ENCODE data around the gene MACC1.
"Not testable (repeated sequence)": the region's sequence is repeated elsewhere in the genome, so short reads cannot be mapped to it uniquely, and the experiment has no call there.

MACC1 gene

GRCh38 chr7:20124087-20124486, 93.1 kb downstream of the MACC1 start:
- not testable (repeated sequence) for DNase-seq

- DNase-seq, result not testable (repeated sequence)
Observed at GRCh38 chr7:20122653-20123316, 94.4 kb downstream of the MACC1 start.

GRCh38 chr7:20122073-20122472, 95.1 kb downstream of the MACC1 start:
- no peak for DNase-seq

GRCh38 chr7:20121404-20121803, 95.8 kb downstream of the MACC1 start:
- no peak for DNase-seq

DNA sequence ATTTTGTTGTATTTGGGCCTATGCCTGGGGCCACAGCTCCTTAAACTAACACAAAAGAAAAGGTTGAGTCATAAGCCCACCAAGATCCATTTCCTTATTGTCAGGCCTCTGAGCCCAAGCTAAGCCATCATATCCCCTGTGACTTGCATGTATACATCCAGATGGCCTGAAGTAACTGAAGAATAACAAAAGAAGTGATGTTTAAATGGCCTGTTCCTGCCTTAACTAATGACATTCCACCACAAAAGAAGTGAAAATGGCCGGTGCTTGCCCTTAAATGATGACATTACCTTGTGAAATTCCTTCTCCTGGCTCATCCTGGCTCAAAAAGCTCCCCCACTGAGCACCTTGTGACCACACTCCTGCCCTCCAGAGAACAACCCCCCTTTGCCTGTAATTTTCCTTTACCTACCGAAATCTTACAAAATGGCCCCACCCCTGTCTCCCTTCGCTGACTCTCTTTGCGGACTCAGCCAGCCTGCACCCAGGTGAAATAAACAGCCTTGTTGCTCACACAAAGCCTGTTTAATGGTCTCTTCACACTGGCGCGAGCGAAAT, 96.5 kb downstream of the MACC1 start:
- DNase-seq, result not testable (repeated sequence)

GRCh38 chr7:20116869-20117268, 100.3 kb downstream of the MACC1 start:
- DNase-seq, result no peak

DNA sequence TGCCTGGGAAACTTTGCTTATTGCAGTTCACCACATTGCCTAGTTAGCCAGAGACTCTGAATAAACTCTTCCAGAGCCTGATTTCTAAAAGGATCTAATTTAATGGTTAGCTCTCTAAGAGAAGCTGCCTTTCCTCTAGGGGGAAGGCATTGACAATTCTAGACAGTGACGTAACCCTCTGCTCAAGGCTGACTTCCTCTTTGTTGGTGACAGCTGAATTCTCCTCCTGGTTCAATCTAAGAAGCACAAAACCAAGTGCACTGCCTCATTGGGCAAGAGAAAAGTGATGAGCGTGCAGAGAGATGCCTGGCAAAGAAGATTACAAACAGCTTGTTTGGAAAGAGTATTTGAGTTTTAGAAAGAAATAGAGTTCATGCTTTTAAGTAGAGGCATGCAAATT, 102.7 kb downstream of the MACC1 start:
- no peak for DNase-seq

- DNase-seq, result peak; percentile 5
Observed at GRCh38 chr7:20113427-20114027, 103.7 kb downstream of the MACC1 start.

DNA sequence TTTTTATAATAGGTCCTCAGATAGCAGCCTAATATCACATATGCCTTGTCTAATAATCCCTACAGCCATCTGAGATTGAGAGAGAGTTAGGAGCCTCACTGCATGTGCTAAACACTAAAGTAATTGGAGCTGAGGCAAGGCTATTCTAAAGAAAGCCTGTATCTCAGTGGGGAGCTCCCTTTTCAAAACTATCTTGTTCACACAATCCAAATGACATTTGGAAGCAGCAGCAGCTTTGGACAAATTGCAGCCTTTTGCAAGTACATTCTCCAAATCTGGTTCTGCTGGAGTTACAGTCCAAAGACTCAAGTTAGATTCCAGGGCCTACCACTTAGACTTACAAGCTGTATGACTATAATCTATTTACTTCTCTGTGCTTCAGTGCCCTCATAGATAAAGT, 104.5 kb downstream of the MACC1 start:
- DNase-seq, result no peak

DNA sequence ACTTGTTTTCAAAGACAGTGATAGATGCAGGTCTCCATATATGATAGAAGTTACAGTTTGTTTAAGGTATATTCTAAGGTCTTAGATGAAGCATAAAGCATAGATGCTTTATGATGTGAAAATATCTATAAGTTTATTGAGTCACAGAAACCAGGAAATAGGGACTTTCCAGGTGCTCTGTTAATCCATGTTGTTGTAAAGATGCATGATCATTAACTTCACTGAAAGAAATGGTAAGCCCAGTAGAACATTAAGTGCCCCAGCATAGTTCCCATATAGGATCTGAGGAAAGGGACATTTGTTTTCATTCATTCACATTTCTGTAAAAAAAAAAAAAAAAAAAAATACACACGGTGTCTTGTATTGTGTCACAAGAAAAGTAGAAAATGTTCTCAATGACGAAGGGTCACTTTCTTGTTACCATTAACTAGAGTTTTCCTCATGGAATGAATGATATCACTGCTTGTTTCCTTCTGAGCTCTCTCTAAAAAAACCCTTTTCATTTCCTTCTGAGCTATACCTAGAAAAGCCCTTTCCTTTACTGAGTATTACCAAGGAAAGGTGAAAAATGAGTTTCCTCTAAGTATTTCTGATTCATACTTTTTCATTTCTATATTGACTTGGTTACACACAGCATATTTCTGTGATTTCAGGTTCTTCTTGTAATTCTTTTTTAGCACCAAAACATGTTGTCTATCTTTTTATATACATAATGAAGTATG, 105.2 kb downstream of the MACC1 start:
- no peak for DNase-seq

GRCh38 chr7:20107582-20107981, 109.6 kb downstream of the MACC1 start:
- peak; percentile 97 for DNase-seq

DNA sequence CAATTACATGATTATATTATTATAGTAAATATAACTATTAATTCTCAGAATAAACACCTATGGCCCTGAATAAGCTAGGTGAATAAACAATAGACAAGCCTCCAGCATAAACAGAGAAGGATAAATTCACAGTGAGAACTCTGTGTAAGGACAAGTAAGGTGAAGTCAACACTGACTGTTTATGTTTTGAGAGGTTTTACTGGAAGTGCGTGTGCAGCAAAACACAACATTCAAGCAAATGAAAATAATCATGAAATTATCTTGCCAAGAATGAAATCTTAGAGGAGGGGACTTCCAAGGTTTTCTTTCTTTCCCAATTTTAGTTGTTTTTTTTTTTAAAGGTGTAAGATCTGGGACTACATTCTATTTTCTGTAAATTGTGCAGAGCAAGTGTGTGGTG, 112.5 kb downstream of the MACC1 start:
- DNase-seq, result no peak

DNA sequence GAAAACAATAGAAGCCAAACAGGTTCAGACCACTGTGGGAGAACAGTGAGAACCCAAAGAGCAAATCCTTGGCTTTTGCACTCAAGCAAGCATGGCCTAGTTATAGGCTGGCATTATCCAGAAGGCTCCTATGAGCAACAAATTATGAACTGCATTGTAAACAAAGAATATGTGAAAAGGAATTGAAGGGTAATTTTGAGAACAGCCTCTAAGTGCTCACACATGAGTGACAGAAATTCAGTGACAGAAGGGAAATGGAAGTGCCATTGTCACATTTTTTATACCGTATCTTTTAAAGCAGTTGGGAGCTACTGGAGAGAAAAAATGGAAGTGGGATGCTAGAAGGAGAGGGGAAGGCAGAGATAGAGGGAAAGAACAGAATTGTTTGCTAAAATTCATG, 114.2 kb downstream of the MACC1 start:
- no peak for DNase-seq

- no peak for DNase-seq
Observed at GRCh38 chr7:20095862-20096261, 121.3 kb downstream of the MACC1 start.

GRCh38 chr7:20095436-20095835, 121.7 kb downstream of the MACC1 start:
- DNase-seq, result no peak

- no peak for DNase-seq
Observed at GRCh38 chr7:20089431-20089830, 127.8 kb downstream of the MACC1 start.

DNA sequence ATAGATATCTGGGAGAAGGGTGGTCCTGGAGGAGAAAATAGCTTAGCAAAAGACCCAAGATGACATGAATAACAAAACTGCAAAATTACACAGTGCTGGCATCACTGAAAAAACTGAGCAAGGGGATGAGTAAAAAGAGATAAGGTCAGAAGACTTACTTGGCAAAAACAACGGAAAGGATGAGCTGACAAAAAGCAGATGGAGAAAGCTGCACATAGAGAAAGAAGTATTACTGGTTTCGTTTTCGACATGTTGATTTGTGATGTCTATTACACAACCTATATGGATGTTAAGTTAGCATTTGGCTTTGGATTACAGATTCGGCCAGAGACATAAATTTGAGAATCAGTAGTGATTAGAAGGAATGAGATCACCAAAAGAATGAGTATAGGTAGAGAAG, 132.1 kb downstream of the MACC1 start:
- DNase-seq, result no peak

Data from DMS153 (cell line).